HG02981 (cell line): ENCODE results near the gene RERE.
"Not testable (repeated sequence)": the region's sequence is repeated elsewhere in the genome, so short reads cannot be mapped to it uniquely, and the experiment has no call there.

ENCODE experiments used
- ATAC-seq: cut with Tn5 transposase; IDR thresholded peaks from one replicate; pipeline ENCODE4 v1.9.1; 2021; ENCODE audit warnings: mild to moderate bottlenecking, moderate library complexity; ENCODE audit not compliant: unreplicated experiment

Gene RERE

GRCh38 chr1:8809342-8809736, 8.1 kb downstream of the RERE start:
- ATAC-seq: no peak

- ATAC-seq: no peak
These were observed 10.4 kb downstream of the RERE start for GRCh38 chr1:8807004-8807403.

- ATAC-seq: no peak
These were observed 17.0 kb downstream of the RERE start for GRCh38 chr1:8800416-8800815.

- ATAC-seq: no peak
These were observed 20.2 kb downstream of the RERE start for GRCh38 chr1:8797216-8797615.

- no peak for ATAC-seq
These were observed 20.6 kb downstream of the RERE start for GRCh38 chr1:8796812-8797211.

- no peak for ATAC-seq
These were observed 22.8 kb downstream of the RERE start for GRCh38 chr1:8794605-8795004.

- no peak for ATAC-seq
These were observed 25.6 kb downstream of the RERE start for GRCh38 chr1:8791819-8792218.

GRCh38 chr1:8790987-8791386, 26.5 kb downstream of the RERE start:
- no peak for ATAC-seq

GRCh38 chr1:8790478-8790877, 27.0 kb downstream of the RERE start:
- no peak for ATAC-seq

GRCh38 chr1:8789314-8790214, 27.9 kb downstream of the RERE start:
- no peak for ATAC-seq

GRCh38 chr1:8787218-8787617, 30.2 kb downstream of the RERE start:
- ATAC-seq: no peak

GRCh38 chr1:8786204-8786603, 31.2 kb downstream of the RERE start:
- not testable (repeated sequence) for ATAC-seq

- no peak for ATAC-seq
These were observed 34.5 kb downstream of the RERE start for GRCh38 chr1:8782955-8783354.

GRCh38 chr1:8782001-8782620, 35.3 kb downstream of the RERE start:
- ATAC-seq: no peak

GRCh38 chr1:8780405-8780804, 37.0 kb downstream of the RERE start:
- ATAC-seq: no peak

- no peak for ATAC-seq
These were observed 39.6 kb downstream of the RERE start for GRCh38 chr1:8777867-8778266.

- no peak for ATAC-seq
These were observed 41.3 kb downstream of the RERE start for GRCh38 chr1:8776104-8776503.

- no peak for ATAC-seq
These were observed 50.4 kb downstream of the RERE start for GRCh38 chr1:8767006-8767405.

GRCh38 chr1:8765198-8765597, 52.2 kb downstream of the RERE start:
- ATAC-seq: no peak

- ATAC-seq: no peak
These were observed 53.0 kb downstream of the RERE start for GRCh38 chr1:8764293-8764937.

- ATAC-seq: no peak
These were observed 53.6 kb downstream of the RERE start for GRCh38 chr1:8763888-8764287.

- ATAC-seq: no peak
These were observed 62.4 kb downstream of the RERE start for GRCh38 chr1:8754993-8755392.
